ENCODE measurements around the gene ALPK1.

GRCh38 chr4:112316360-112316759 lies 19.2 kb downstream of the ALPK1 start:
- TF ChIP-seq POLR2A (IDR thresholded peaks at IDR 0.05; ENCODE audit: low read depth, low read length): no peak
- TF ChIP-seq, protein P1, sequence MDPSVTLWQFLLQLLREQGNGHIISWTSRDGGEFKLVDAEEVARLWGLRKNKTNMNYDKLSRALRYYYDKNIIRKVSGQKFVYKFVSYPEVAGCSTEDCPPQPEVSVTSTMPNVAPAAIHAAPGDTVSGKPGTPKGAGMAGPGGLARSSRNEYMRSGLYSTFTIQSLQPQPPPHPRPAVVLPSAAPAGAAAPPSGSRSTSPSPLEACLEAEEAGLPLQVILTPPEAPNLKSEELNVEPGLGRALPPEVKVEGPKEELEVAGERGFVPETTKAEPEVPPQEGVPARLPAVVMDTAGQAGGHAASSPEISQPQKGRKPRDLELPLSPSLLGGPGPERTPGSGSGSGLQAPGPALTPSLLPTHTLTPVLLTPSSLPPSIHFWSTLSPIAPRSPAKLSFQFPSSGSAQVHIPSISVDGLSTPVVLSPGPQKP (IDR thresholded peaks at IDR 0.05; ENCODE audit: borderline replicate concordance, low read depth, low read length): no peak
